H1 (cell line): Measurements from ENCODE around the gene CASP5. TPM values are rescaled to one million over a fixed set of nuclear protein-coding genes. Genes with fewer than 3 reads are reported as not detected.

ENCODE experiments used
- CTCF ChIA-PET: fragments of 300-600 bp; sonication (Branson Sonifier 250); formaldehyde crosslinking; loops from one replicate; lab custom pipeline; 2021; ENCODE audit not compliant: partially characterized antibody; lab: Charles Lee
- POLR2A ChIA-PET: fragments of 300-600 bp; sonication (Branson Sonifier 250); formaldehyde crosslinking; loops from one replicate; lab custom pipeline; 2021; ENCODE audit warnings: inconsistent platforms; ENCODE audit not compliant: partially characterized antibody; lab: Charles Lee
- DNase-seq, 2 experiments: peaks; one replicate each; pipeline versions ENCODE4 v3.0.0 to v3.0.0-alpha.2; 2010 to 2022; ENCODE audit warnings: low spot score in 2 of 2, low read depth in 1 of 2, mixed read lengths in 1 of 2
- FAIRE-seq: peaks from 2 replicates; lab custom pipeline; 2011; peaks lifted over from hg19 to GRCh38; lab: Jason Lieb, UNC
- H2AFZ ChIP-seq: 2 replicates; pipeline ENCODE4 v1.8.1; 2012; ENCODE audit warnings: low read length, inconsistent platforms
- H2AK5ac ChIP-seq: 2 replicates; pipeline ENCODE4 v1.6.1; 2013; ENCODE audit warnings: low read depth, low read length
- H2BK120ac ChIP-seq: replicated peaks from 2 replicates; pipeline ENCODE3; 2013; ENCODE audit warnings: low read depth, low read length, inconsistent platforms
- H2BK12ac ChIP-seq: 2 replicates; pipeline ENCODE4 v1.6.1; 2013; ENCODE audit warnings: low read depth, low read length
- H2BK15ac ChIP-seq: 2 replicates; pipeline ENCODE4 v1.6.1; 2013; ENCODE audit warnings: low read length
- H2BK20ac ChIP-seq: 2 replicates; pipeline ENCODE4 v1.6.1; 2013; ENCODE audit warnings: low read length
- H2BK5ac ChIP-seq: 2 replicates; pipeline ENCODE4 v1.6.1; 2013; ENCODE audit warnings: low read depth, low read length
- H3K14ac ChIP-seq: 2 replicates; pipeline ENCODE4 v1.6.1; 2013; ENCODE audit warnings: inconsistent platforms; ENCODE audit not compliant: insufficient read length
- H3K18ac ChIP-seq: 2 replicates; pipeline ENCODE4 v1.6.1; 2013; ENCODE audit warnings: low read length; ENCODE audit errors: extremely low read depth
- H3K23ac ChIP-seq: 2 replicates; pipeline ENCODE4 v1.6.1; 2013; ENCODE audit warnings: inconsistent platforms; ENCODE audit not compliant: insufficient read length
- H3K23me2 ChIP-seq: 2 replicates; pipeline ENCODE4 v1.6.1; 2013; ENCODE audit warnings: low read depth, low read length
- H3K27ac ChIP-seq: 2 replicates; pipeline ENCODE4 v1.6.1; 2011; ENCODE audit warnings: low read depth, low read length, inconsistent platforms
- H3K27me3 ChIP-seq, 4 experiments: replicated peaks in 1 of 4; 1 replicate in 1 of 4; 2 replicates in 3 of 4; pipeline versions ENCODE4 v1.6.1 to v1.8.1; 2011 to 2013; ENCODE audit warnings: low read length in 3 of 4, mild to moderate bottlenecking in 3 of 4, inconsistent platforms in 2 of 4, mixed read lengths in 2 of 4, moderate library complexity in 1 of 4; ENCODE audit not compliant: control insufficient read depth in 3 of 4, insufficient read depth in 3 of 4; ENCODE audit errors: extremely low read depth in 1 of 4
- H3K36me3 ChIP-seq, 4 experiments: 2 replicates each; pipeline versions ENCODE4 v1.6.1 to v1.8.1; 2011 to 2013; ENCODE audit warnings: mild to moderate bottlenecking in 4 of 4, low read length in 3 of 4, moderate library complexity in 2 of 4, control low read depth in 1 of 4, inconsistent platforms in 1 of 4; ENCODE audit not compliant: insufficient read depth in 4 of 4, control insufficient read depth in 2 of 4
- H3K4ac ChIP-seq: replicated peaks from 2 replicates; pipeline ENCODE3; 2013; ENCODE audit warnings: low read length, low read depth, mixed read lengths, inconsistent platforms; ENCODE audit not compliant: insufficient read length
- H3K4me1 ChIP-seq, 4 experiments: replicated peaks in 1 of 4; 1 replicate in 1 of 4; 2 replicates in 3 of 4; pipeline versions ENCODE4 v1.6.1 to v1.8.1; 2011 to 2013; ENCODE audit warnings: low read length in 3 of 4, inconsistent platforms in 2 of 4, mixed read lengths in 1 of 4; ENCODE audit not compliant: insufficient read depth in 4 of 4, control insufficient read depth in 3 of 4
- H3K4me2 ChIP-seq, 2 experiments: 2 replicates each; pipeline versions ENCODE4 v1.6.1 to v1.8.1; 2011 to 2013; ENCODE audit warnings: low read depth in 2 of 2, low read length in 2 of 2, control low read depth in 1 of 2, inconsistent platforms in 1 of 2, mild to moderate bottlenecking in 1 of 2; ENCODE audit not compliant: insufficient read depth in 1 of 2
- H3K4me3 ChIP-seq, 4 experiments: fragments of 200-600, 300-600 bp in 1 of 4; sonication (generic), shearing (Covaris generic), sonication (Bioruptor Twin) in 1 of 4; 2 replicates each; pipeline versions ENCODE4 v1.5.1 to v1.8.1; 2011 to 2016; ENCODE audit warnings: low read length in 4 of 4, low read depth in 3 of 4, control low read depth in 2 of 4, inconsistent platforms in 2 of 4, mild to moderate bottlenecking in 2 of 4, mixed read lengths in 1 of 4, moderate library complexity in 1 of 4; ENCODE audit not compliant: insufficient read depth in 2 of 4; ENCODE audit errors: extremely low read depth in 1 of 4
- H3K56ac ChIP-seq: replicated peaks from 2 replicates; pipeline ENCODE3; 2013; ENCODE audit warnings: low read depth, mild to moderate bottlenecking, mixed read lengths, low read length, inconsistent platforms; ENCODE audit not compliant: insufficient read length
- H3K79me1 ChIP-seq: 2 replicates; pipeline ENCODE4 v1.6.1; 2013; ENCODE audit warnings: low read depth, low read length, control low read depth
- H3K79me2 ChIP-seq, 2 experiments: 2 replicates each; pipeline versions ENCODE4 v1.6.1 to v1.8.1; 2012 to 2013; ENCODE audit warnings: low read length in 2 of 2, mild to moderate bottlenecking in 2 of 2, inconsistent platforms in 1 of 2; ENCODE audit not compliant: insufficient read depth in 2 of 2, control insufficient read depth in 1 of 2
- H3K9ac ChIP-seq, 4 experiments: replicated peaks in 1 of 4; 1 replicate in 1 of 4; 2 replicates in 3 of 4; pipeline versions ENCODE4 v1.6.1 to v1.8.1; 2011 to 2013; ENCODE audit warnings: low read depth in 3 of 4, low read length in 3 of 4, control low read depth in 2 of 4, mild to moderate bottlenecking in 2 of 4, moderate library complexity in 2 of 4, inconsistent platforms in 1 of 4; ENCODE audit errors: extremely low read depth in 1 of 4
- H3K9me3 ChIP-seq, 2 experiments: 2 replicates each; pipeline versions ENCODE4 v1.6.1 to v1.8.1; 2012 to 2013; ENCODE audit warnings: mild to moderate bottlenecking in 2 of 2, moderate library complexity in 2 of 2, control low read depth in 1 of 2, inconsistent platforms in 1 of 2, low read depth in 1 of 2, low read length in 1 of 2, mixed read lengths in 1 of 2; ENCODE audit not compliant: insufficient read depth in 2 of 2
- H4K20me1 ChIP-seq, 2 experiments: replicated peaks in 1 of 2; 2 replicates each; pipeline versions ENCODE3 to v1.8.1; 2011 to 2013; ENCODE audit warnings: inconsistent platforms in 2 of 2, low read length in 2 of 2, mild to moderate bottlenecking in 1 of 2; ENCODE audit not compliant: insufficient read depth in 2 of 2, control insufficient read depth in 1 of 2
- H4K5ac ChIP-seq: 2 replicates; pipeline ENCODE4 v1.6.1; 2013; ENCODE audit warnings: low read length, low read depth, mixed read lengths, inconsistent platforms; ENCODE audit not compliant: insufficient read length
- H4K8ac ChIP-seq: 2 replicates; pipeline ENCODE4 v1.8.0; 2013; ENCODE audit warnings: mild to moderate bottlenecking, moderate library complexity, low read length, inconsistent platforms; ENCODE audit not compliant: insufficient read depth; ENCODE audit errors: extremely low read depth
- H4K91ac ChIP-seq: replicated peaks from 2 replicates; pipeline ENCODE3; 2013; ENCODE audit warnings: low read length, mixed read lengths, inconsistent platforms; ENCODE audit not compliant: insufficient read length
- BACH1 ChIP-seq: IDR thresholded peaks from 2 replicates; pipeline ENCODE4 v1.6.1; 2012; ENCODE audit warnings: low read length, improper control_type of control experiment
- BCL11A ChIP-seq, 2 experiments: IDR thresholded peaks; one replicate each; pipeline ENCODE4 v1.6.1; 2011; ENCODE audit warnings: low read depth in 2 of 2, low read length in 2 of 2, mild to moderate bottlenecking in 2 of 2
- CHD2 ChIP-seq: IDR thresholded peaks from 2 replicates; pipeline ENCODE4 v1.6.1; 2012; ENCODE audit warnings: low read length, improper control_type of control experiment
- FOSL1 ChIP-seq: IDR thresholded peaks from 2 replicates; pipeline ENCODE4 v1.6.1; 2011; ENCODE audit warnings: mild to moderate bottlenecking, low read depth, low read length, moderate library complexity; ENCODE audit not compliant: insufficient read depth
- JUN ChIP-seq: IDR thresholded peaks from 2 replicates; pipeline ENCODE4 v1.6.1; 2011; ENCODE audit warnings: low read depth, mild to moderate bottlenecking, improper control_type of control experiment, low read length
- PHF8 ChIP-seq: fragments of 200-600 bp; sonication (generic); conservative IDR thresholded peaks from 2 replicates; pipeline ENCODE4 v1.7.1; 2012; ENCODE audit warnings: low read depth, mild to moderate bottlenecking, inconsistent platforms, low read length, moderate library complexity
- RNF2 ChIP-seq: fragments of 200-900, 300-1000 bp; sonication (generic); IDR thresholded peaks from 2 replicates; pipeline ENCODE4 v1.7.1; 2016; ENCODE audit warnings: borderline replicate concordance, low read depth, mild to moderate bottlenecking, antibody characterized with exemption, low read length; ENCODE audit not compliant: poor library complexity, severe bottlenecking; ENCODE audit errors: missing control alignments
- SP1 ChIP-seq: IDR thresholded peaks from 2 replicates; pipeline ENCODE4 v1.6.1; 2011; ENCODE audit warnings: low read depth, low read length
- SRF ChIP-seq: IDR thresholded peaks from 2 replicates; pipeline ENCODE4 v1.6.1; 2011; ENCODE audit warnings: mild to moderate bottlenecking, low read depth, low read length, moderate library complexity
- WGBS, 2 experiments: shearing (Covaris generic) in 1 of 2; methylation state at CpG; one replicate each; pipeline versions ENCODE4 v1.1.6 to v1.1.7; 2013 to 2015; ENCODE audit warnings: low lambda C conversion rate in 2 of 2, mixed read lengths in 2 of 2, inconsistent platforms in 1 of 2, low coverage in 1 of 2, missing lambda C conversion rate in 1 of 2; ENCODE audit not compliant: insufficient replicate concordance in 2 of 2, insufficient coverage in 1 of 2, insufficient read length in 1 of 2; ENCODE audit errors: extremely low coverage in 1 of 2, missing lambda C conversion rate in 1 of 2; 5-methylcytosine and 5-hydroxymethylcytosine counted together
- polyA plus RNA-seq, 7 experiments: library from polyadenylated mRNA; depleted of rRNA in 3 of 7; stranded (reverse) in 5 of 7; unstranded in 2 of 7; fragments of >200 nt in 5 of 7; fragments of 200-250 nt in 2 of 7; gene quantifications; 1 replicate in 5 of 7; 2 replicates in 1 of 7; 4 replicates in 1 of 7; pipeline versions ENCODE4 v1.2.1 to v1.2.3, GENCODE V29; 2011 to 2013; ENCODE audit warnings: missing spikeins in 2 of 7, mixed read lengths in 2 of 7
- total RNA-seq: library from RNA; stranded (reverse); fragmentation: NEBNext Ultra II Directional; extraction: Animal tissue kit (Norgen Biotek cat#: 25700); gene quantifications from 2 replicates; pipeline ENCODE4 v1.2.1, GENCODE V29; 2021
- TF ChIP-seq, protein P1 (sequence below): IDR thresholded peaks from 2 replicates; pipeline ENCODE4 v1.6.1; 2012; ENCODE audit warnings: inconsistent platforms

CASP5 gene
- total and polyA plus RNA-seq, 2 of the 8 experiments (the other 6 are each of a cell fraction or from before 2014, with no cell fraction given), result not detected

GRCh38 chr11:104999721-105000120 is 23.2 kb downstream of the CASP5 start:
- Histone ChIP-seq H3K79me2 (no peaks in the 10 kb centered on the region), H4K20me1 (no peaks in the 10 kb centered on the region), H4K8ac (no peak overlapping the region), H2AK5ac (no peak overlapping the region), H4K5ac (no peak overlapping the region), H2BK20ac (no peak overlapping the region), H3K4ac (no peak overlapping the region), H3K4me1 (no peaks in the 10 kb centered on the region), H2BK5ac (no peak overlapping the region), H3K27ac (no peak overlapping the region), H3K23me2 (0 out of 2 replicates have a peak, but pooled peaks cover 2% of the 10 kb centered on the region), H3K9me3 (no peaks in the 10 kb centered on the region), H3K9ac (no peak overlapping the region), H3K36me3 (no peaks in the 10 kb centered on the region), H2BK12ac (no peak overlapping the region), H3K56ac (no peak overlapping the region), H2BK120ac (no peak overlapping the region), H2BK15ac (no peak overlapping the region), H3K14ac (no peak overlapping the region), H3K79me1 (no peaks in the 10 kb centered on the region), H4K91ac (no peak overlapping the region), H2AFZ (no peak overlapping the region), H3K4me3 (no peak overlapping the region), H3K27me3 (no peaks in the 10 kb centered on the region), H3K18ac (no peak overlapping the region), H3K23ac (no peak overlapping the region), H3K4me2 (no peak overlapping the region)
- no peak for TF ChIP-seq FOSL1
- TF ChIP-seq RNF2, result no peak
- TF ChIP-seq SP1, result no peak
- no peak for TF ChIP-seq SRF
- no peak for TF ChIP-seq BACH1
- TF ChIP-seq BCL11A (IDR thresholded peaks at IDR 0.05; ENCODE audit: low read depth in 2 of 2, low read length in 2 of 2), result no peak
- no peak for TF ChIP-seq PHF8
- no peak for TF ChIP-seq JUN
- TF ChIP-seq CHD2, result no peak
- TF ChIP-seq, protein P1, sequence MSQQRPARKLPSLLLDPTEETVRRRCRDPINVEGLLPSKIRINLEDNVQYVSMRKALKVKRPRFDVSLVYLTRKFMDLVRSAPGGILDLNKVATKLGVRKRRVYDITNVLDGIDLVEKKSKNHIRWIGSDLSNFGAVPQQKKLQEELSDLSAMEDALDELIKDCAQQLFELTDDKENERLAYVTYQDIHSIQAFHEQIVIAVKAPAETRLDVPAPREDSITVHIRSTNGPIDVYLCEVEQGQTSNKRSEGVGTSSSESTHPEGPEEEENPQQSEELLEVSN, result no peak
- POLR2A ChIA-PET, result no interaction called here
- CTCF ChIA-PET, result no interaction called here
- FAIRE-seq (no peak), DNase-seq (no peak)
- WGBS, 2 experiments, result 100% methylated on average over 1 of the region's 1 CpG; no CpG with 5 or more reads in 1 of the 2 experiments
